ENCODE data around the gene DYNLT5. TPM values are rescaled to one million over a fixed set of nuclear protein-coding genes. Genes with fewer than 3 reads are reported as not detected.

DYNLT5 gene, protein sequence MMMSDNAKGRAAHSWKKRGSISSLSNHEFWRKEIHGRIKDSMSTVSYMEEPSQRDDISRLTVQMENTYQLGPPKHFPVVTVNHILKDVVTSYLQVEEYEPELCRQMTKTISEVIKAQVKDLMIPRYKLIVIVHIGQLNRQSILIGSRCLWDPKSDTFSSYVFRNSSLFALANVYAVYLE
- total RNA-seq, result under 1 TPM in 1 of 5 donors, not detected in 4; 0.78 TPM
- total RNA-seq (2013), result not detected
- total RNA-seq, result 0 to 0.61 (median 0.07) reads per million in 29 experiments

DNA sequence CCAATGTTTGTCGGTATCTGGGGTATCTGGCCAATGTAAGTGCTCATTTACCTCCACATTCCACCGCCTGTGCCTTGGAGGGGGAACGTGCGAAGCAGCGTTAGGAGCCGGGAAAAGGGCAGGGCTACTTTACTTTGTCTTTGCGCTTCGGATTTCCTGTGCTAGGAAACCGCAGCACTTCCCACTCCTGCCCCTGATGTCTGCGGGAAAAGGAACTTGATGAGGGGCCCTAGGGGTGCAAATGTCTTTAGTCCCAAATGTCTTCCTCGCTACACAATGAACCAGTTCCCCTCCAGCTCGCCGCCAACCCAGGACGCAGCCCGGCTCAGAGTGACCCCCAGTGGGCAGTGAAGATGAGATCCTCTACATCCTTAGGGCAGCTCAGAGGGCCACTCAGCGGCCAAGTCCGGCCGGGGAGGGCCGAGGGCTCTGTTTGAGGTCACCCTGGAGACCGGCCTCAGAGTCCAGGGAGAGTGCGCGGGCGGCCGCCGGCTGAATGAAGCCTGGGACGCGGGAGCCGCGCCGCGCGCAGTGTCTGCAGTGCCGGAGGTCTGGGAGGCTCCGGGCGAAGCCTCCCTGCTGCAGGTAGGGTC, at the start of gene DYNLT5:
TSS of gene DYNLT5 (plus strand) at position 460 of the 593 bp plus-strand sequence. CDS start 2,200 bp downstream, outside the sequence.
- Mint-ChIP-seq H3K27ac (peak within 1 kb of the TSS in 1 of 2 donors; percentile 6), H3K27me3 (peaks cover 47 to 56% of the 10 kb centered on the region in 2 donors), H3K4me3 (peak within 1 kb of the TSS; percentile 40 to 75 (median 40)), H3K4me1 (peaks cover 13 to 30% (median 16%) of the 10 kb centered on the region in 3 donors), H3K9me3 (no peaks in the 10 kb centered on the region), H3K36me3 (no peaks in the 10 kb centered on the region)
- ChIA-PET CTCF (no interaction called here), POLR2A (no interaction called here)
- DNase-seq (peak in 1 of 35 experiments; percentile 12), ATAC-seq (replicated peaks in 1 of 4) (peak in 2 of 4 experiments; percentile 38 to 53)
- H3K27ac ChIP-seq (ENCODE audit: low read length), result no peak within 1 kb of the TSS
- no peaks in the 10 kb centered on the region for H3K36me3 ChIP-seq (ENCODE audit: control insufficient read depth in 2 of 2, extremely low read depth in 1 of 2, insufficient read depth in 1 of 2, low read length in 1 of 2)
- peaks cover 7 to 11% of the 10 kb centered on the region in 2 experiments for H3K4me1 ChIP-seq (ENCODE audit: control insufficient read depth in 1 of 2, extremely low read depth in 1 of 2, insufficient read depth in 2 of 2, low read length in 2 of 2)
- peak within 1 kb of the TSS in 1 of 2 donors; percentile 69 for H3K4me3 ChIP-seq (ENCODE audit: control insufficient read depth in 1 of 2, extremely low read depth in 1 of 2, low read length in 1 of 2)
- peaks cover 0 to 24% of the 10 kb centered on the region in 2 experiments for H3K27me3 ChIP-seq (replicated peaks in 1 of 2; ENCODE audit: control insufficient read depth in 2 of 2, extremely low read depth in 1 of 2, insufficient read depth in 2 of 2, low read length in 1 of 2)
- no peaks in the 10 kb centered on the region for H3K9me3 ChIP-seq
- WGBS (ENCODE audit: insufficient coverage), result 2% methylated on average over 14 of the region's 35 CpGs

DNA sequence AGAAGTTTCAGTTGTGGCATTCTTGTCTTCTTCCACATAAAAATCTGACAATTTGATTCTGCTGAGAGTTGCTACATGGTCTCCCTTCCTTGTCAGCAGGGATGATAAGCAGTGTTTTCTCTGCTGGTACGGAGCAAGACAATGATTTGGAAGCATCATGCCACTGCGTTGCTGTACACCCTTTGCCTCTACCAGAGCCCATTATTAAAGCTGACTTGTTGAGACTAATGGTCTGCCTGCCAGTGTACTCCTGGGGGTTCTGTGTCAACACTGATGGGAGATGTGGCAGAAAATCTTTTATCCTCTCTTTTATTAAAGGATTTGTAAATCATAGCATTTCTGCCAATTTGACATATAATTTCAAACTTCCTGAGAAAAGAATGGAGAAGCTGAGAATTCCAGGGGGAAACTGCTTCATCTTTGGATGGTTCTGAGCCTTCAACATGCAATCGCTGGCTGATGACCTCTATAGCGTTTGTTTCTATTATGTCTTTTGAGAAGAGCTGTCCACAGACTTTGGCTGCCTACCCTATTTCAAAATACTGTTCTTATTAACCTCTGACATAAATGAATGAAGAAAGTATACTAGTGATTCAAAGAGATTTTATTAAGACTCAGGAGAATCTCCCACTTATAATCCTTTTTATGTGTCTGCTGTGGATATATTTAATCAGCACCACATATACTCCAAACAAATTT, 47.9 kb upstream of the DYNLT5 start:
- Mint-ChIP-seq H3K4me3 (no peak overlapping the region), H3K36me3 (no peaks in the 10 kb centered on the region), H3K27me3 (peaks cover 10 to 16% of the 10 kb centered on the region in 2 donors), H3K27ac (no peak overlapping the region), H3K9me3 (no peaks in the 10 kb centered on the region), H3K4me1 (no peaks in the 10 kb centered on the region)
- H3K36me3 ChIP-seq (ENCODE audit: control insufficient read depth in 2 of 2, extremely low read depth in 1 of 2, insufficient read depth in 1 of 2, low read length in 1 of 2), result no peaks in the 10 kb centered on the region
- no peaks in the 10 kb centered on the region for H3K9me3 ChIP-seq
- ChIA-PET CTCF (no interaction called here), POLR2A (interaction anchor here in 1 of 2 donors (0.6 kb wide), 1 partner anchor 33 kb away, joined by 3 read pairs; no protein-coding TSS in a partner anchor)
- DNase-seq (no peak), ATAC-seq (replicated peaks in 1 of 4) (no peak)
- no peak overlapping the region for H3K27ac ChIP-seq (ENCODE audit: low read length)
- H3K27me3 ChIP-seq (replicated peaks in 1 of 2; ENCODE audit: control insufficient read depth in 2 of 2, extremely low read depth in 1 of 2, insufficient read depth in 2 of 2, low read length in 1 of 2), result peaks cover 0 to 2% of the 10 kb centered on the region in 2 experiments
- H3K4me3 ChIP-seq (ENCODE audit: control insufficient read depth in 1 of 2, extremely low read depth in 1 of 2, low read length in 1 of 2), result no peak overlapping the region
- WGBS (ENCODE audit: insufficient coverage), result no CpG with 5 or more reads among the region's 4 CpGs
- H3K4me1 ChIP-seq (ENCODE audit: control insufficient read depth in 1 of 2, extremely low read depth in 1 of 2, insufficient read depth in 2 of 2, low read length in 2 of 2), result no peaks in the 10 kb centered on the region

DNA sequence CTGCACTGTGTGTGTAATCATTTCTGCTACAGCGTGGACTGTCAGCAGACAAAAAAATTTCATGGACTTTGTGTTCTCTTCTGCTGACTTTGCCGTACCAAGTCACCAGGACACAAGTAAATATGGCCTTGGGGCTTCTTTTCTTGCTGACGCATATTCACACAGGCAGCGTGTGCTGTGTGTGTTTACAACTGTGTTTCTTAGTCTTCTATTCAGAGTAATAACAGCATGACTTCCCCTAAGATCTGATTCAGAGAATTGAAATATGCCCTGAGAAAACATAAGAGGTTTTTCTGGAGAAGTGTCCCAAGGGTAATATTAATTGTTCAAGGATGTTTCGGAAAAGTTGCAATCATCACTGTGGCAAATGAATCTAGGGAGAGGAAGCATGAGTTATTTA, 47.1 kb upstream of the DYNLT5 start:
- ChIA-PET CTCF (no interaction called here), POLR2A (no interaction called here)
- Histone ChIP-seq H3K4me3 (ENCODE audit: control insufficient read depth in 1 of 2, extremely low read depth in 1 of 2, low read length in 1 of 2) (no peak overlapping the region), H3K4me1 (ENCODE audit: control insufficient read depth in 1 of 2, extremely low read depth in 1 of 2, insufficient read depth in 2 of 2, low read length in 2 of 2) (no peaks in the 10 kb centered on the region), H3K36me3 (ENCODE audit: control insufficient read depth in 2 of 2, extremely low read depth in 1 of 2, insufficient read depth in 1 of 2, low read length in 1 of 2) (no peaks in the 10 kb centered on the region), H3K9me3 (no peaks in the 10 kb centered on the region), H3K27me3 (replicated peaks in 1 of 2; ENCODE audit: control insufficient read depth in 2 of 2, extremely low read depth in 1 of 2, insufficient read depth in 2 of 2, low read length in 1 of 2) (no peaks in the 10 kb centered on the region), H3K27ac (ENCODE audit: low read length) (no peak overlapping the region)
- Mint-ChIP-seq H3K36me3 (no peaks in the 10 kb centered on the region), H3K4me1 (no peaks in the 10 kb centered on the region), H3K9me3 (no peaks in the 10 kb centered on the region), H3K27me3 (peaks cover 9 to 14% of the 10 kb centered on the region in 2 donors), H3K27ac (no peak overlapping the region), H3K4me3 (no peak overlapping the region)
- no peak for ATAC-seq (replicated peaks in 1 of 4)
- 73% methylated on average over 3 of the region's 5 CpGs for WGBS (ENCODE audit: insufficient coverage)
- DNase-seq, result no peak

DNA sequence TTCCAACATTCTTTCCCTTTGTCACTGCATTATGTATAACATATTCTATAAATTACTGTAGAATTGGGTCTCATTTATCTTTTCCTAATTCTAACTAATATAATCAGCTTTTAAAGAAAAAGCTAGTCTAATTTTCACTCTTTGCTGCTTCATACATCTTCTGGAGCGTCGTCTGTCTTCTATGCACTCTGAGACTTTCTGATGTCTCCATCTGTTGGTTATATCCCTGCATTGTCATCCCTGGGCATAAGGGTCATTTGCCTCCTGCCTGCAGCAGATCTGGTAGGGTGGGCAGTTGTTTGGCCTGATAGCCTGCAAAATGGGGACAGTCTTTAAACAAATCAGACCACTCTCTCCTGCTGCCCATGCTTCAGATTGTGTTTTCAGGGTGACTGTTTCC, 40.8 kb upstream of the DYNLT5 start:
- Mint-ChIP-seq H3K4me3 (no peak overlapping the region), H3K27me3 (peaks cover 11 to 16% of the 10 kb centered on the region in 2 donors), H3K4me1 (no peaks in the 10 kb centered on the region), H3K36me3 (no peaks in the 10 kb centered on the region), H3K27ac (no peak overlapping the region), H3K9me3 (no peaks in the 10 kb centered on the region)
- WGBS (ENCODE audit: insufficient coverage), result no CpG with 5 or more reads among the region's 2 CpGs
- ChIA-PET CTCF (interaction anchor here in 1 of 2 donors (1.0 kb wide), 1 partner anchor 54 kb away, joined by 3 read pairs; no protein-coding TSS in a partner anchor), POLR2A (no interaction called here)
- Histone ChIP-seq H3K4me1 (ENCODE audit: control insufficient read depth in 1 of 2, extremely low read depth in 1 of 2, insufficient read depth in 2 of 2, low read length in 2 of 2) (no peaks in the 10 kb centered on the region), H3K27me3 (replicated peaks in 1 of 2; ENCODE audit: control insufficient read depth in 2 of 2, extremely low read depth in 1 of 2, insufficient read depth in 2 of 2, low read length in 1 of 2) (no peaks in the 10 kb centered on the region), H3K4me3 (ENCODE audit: control insufficient read depth in 1 of 2, extremely low read depth in 1 of 2, low read length in 1 of 2) (no peak overlapping the region), H3K36me3 (ENCODE audit: control insufficient read depth in 2 of 2, extremely low read depth in 1 of 2, insufficient read depth in 1 of 2, low read length in 1 of 2) (no peaks in the 10 kb centered on the region), H3K27ac (ENCODE audit: low read length) (no peak overlapping the region), H3K9me3 (no peaks in the 10 kb centered on the region)
- ATAC-seq (replicated peaks in 1 of 4), result no peak
- DNase-seq, result no peak

DNA sequence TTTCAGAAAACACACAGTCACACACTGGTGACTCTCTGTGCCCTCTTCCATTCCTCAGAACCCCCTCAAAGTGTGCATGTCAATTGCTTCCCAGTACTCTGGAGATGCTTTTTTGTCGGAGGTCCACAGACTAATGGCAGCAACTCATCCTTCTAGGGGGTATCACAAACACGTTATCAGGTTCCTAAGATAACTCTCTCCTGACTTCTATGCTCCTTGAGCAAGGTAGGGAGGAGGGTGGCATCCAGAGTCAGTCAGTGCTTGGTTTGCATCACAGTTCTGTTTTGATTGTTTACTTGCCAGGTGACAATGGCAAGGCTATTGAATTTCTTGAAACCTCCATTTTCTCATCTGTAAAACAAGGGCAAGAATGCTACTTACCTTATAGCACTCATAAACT, 39.4 kb upstream of the DYNLT5 start:
- Histone ChIP-seq H3K27ac (ENCODE audit: low read length) (no peak overlapping the region), H3K4me1 (ENCODE audit: control insufficient read depth in 1 of 2, extremely low read depth in 1 of 2, insufficient read depth in 2 of 2, low read length in 2 of 2) (no peaks in the 10 kb centered on the region), H3K27me3 (replicated peaks in 1 of 2; ENCODE audit: control insufficient read depth in 2 of 2, extremely low read depth in 1 of 2, insufficient read depth in 2 of 2, low read length in 1 of 2) (no peaks in the 10 kb centered on the region), H3K4me3 (ENCODE audit: control insufficient read depth in 1 of 2, extremely low read depth in 1 of 2, low read length in 1 of 2) (no peak overlapping the region), H3K36me3 (ENCODE audit: control insufficient read depth in 2 of 2, extremely low read depth in 1 of 2, insufficient read depth in 1 of 2, low read length in 1 of 2) (no peaks in the 10 kb centered on the region), H3K9me3 (no peaks in the 10 kb centered on the region)
- H3K4me3 Mint-ChIP-seq, result no peak overlapping the region
- no peaks in the 10 kb centered on the region for H3K9me3 Mint-ChIP-seq
- no CpG with 5 or more reads among the region's 2 CpGs for WGBS (ENCODE audit: insufficient coverage)
- no peak for ATAC-seq (replicated peaks in 1 of 4)
- H3K36me3 Mint-ChIP-seq, result no peaks in the 10 kb centered on the region
- H3K4me1 Mint-ChIP-seq, result no peaks in the 10 kb centered on the region
- ChIA-PET CTCF (no interaction called here), POLR2A (no interaction called here)
- H3K27me3 Mint-ChIP-seq, result peaks cover 11 to 16% of the 10 kb centered on the region in 2 donors
- no peak for DNase-seq
- no peak overlapping the region for H3K27ac Mint-ChIP-seq

DNA sequence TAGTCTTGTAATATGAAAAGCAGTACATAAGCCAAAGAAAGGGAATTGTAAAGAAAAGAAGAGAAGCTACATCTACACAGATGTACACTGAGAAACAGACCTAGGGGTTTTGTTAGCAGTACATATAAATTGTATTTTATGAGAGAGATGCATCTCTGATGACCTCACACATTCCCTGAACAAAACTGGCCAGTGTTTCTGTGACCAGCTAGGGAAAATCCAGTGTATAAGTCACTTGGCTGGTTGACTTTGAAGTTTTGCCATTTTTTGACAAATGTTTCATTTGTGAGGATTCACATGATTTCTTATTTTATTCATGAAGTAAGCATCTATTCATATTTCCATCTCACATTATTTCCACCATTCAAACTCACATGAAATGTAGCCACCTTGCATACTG, 28.3 kb upstream of the DYNLT5 start:
- Histone ChIP-seq H3K27ac (ENCODE audit: low read length) (no peak overlapping the region), H3K36me3 (ENCODE audit: control insufficient read depth in 2 of 2, extremely low read depth in 1 of 2, insufficient read depth in 1 of 2, low read length in 1 of 2) (no peaks in the 10 kb centered on the region), H3K27me3 (replicated peaks in 1 of 2; ENCODE audit: control insufficient read depth in 2 of 2, extremely low read depth in 1 of 2, insufficient read depth in 2 of 2, low read length in 1 of 2) (peaks cover 0 to 3% of the 10 kb centered on the region in 2 experiments), H3K4me1 (ENCODE audit: control insufficient read depth in 1 of 2, extremely low read depth in 1 of 2, insufficient read depth in 2 of 2, low read length in 2 of 2) (no peaks in the 10 kb centered on the region), H3K4me3 (ENCODE audit: control insufficient read depth in 1 of 2, extremely low read depth in 1 of 2, low read length in 1 of 2) (no peak overlapping the region), H3K9me3 (no peaks in the 10 kb centered on the region)
- H3K27me3 Mint-ChIP-seq, result peaks cover 13 to 20% of the 10 kb centered on the region in 2 donors
- no peak overlapping the region for H3K27ac Mint-ChIP-seq
- H3K9me3 Mint-ChIP-seq, result no peaks in the 10 kb centered on the region
- peaks cover 10 to 12% (median 12%) of the 10 kb centered on the region in 3 donors for H3K4me1 Mint-ChIP-seq
- ChIA-PET CTCF (interaction anchor here in 1 of 2 donors (0.6 kb wide), 1 partner anchor 559 kb away, joined by 3 read pairs; no protein-coding TSS in a partner anchor), POLR2A (no interaction called here)
- H3K36me3 Mint-ChIP-seq, result no peaks in the 10 kb centered on the region
- H3K4me3 Mint-ChIP-seq, result no peak overlapping the region
- DNase-seq (no peak), ATAC-seq (replicated peaks in 1 of 4) (no peak)
